ENCODE data around the gene COL15A1.

DNA sequence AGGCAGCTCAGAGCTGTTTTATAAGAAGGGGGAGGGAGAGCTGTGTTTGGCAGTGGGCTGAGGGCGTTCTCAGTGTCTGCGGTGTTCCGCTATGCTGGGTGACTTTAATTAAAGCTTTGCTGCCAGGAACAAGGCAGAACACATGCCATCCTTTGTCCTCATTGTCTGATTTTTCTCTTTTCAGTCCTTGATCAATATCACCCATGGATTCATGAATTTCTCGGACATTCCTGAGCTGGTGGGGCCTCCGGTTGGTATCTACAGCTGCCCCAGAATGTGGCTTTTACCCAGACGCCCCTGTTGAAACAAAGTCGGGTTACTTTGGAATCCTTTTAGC lies 94.7 kb downstream of the COL15A1 start:
- TF ChIP-seq EZH2 (IDR thresholded peaks at IDR 0.05; ENCODE audit: borderline replicate concordance, insufficient read depth, low read depth, low read length, poor library complexity, severe bottlenecking): no peak
- TF ChIP-seq, protein P1, sequence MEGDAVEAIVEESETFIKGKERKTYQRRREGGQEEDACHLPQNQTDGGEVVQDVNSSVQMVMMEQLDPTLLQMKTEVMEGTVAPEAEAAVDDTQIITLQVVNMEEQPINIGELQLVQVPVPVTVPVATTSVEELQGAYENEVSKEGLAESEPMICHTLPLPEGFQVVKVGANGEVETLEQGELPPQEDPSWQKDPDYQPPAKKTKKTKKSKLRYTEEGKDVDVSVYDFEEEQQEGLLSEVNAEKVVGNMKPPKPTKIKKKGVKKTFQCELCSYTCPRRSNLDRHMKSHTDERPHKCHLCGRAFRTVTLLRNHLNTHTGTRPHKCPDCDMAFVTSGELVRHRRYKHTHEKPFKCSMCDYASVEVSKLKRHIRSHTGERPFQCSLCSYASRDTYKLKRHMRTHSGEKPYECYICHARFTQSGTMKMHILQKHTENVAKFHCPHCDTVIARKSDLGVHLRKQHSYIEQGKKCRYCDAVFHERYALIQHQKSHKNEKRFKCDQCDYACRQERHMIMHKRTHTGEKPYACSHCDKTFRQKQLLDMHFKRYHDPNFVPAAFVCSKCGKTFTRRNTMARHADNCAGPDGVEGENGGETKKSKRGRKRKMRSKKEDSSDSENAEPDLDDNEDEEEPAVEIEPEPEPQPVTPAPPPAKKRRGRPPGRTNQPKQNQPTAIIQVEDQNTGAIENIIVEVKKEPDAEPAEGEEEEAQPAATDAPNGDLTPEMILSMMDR (IDR thresholded peaks at IDR 0.05): no peak
